ENCODE results near the gene RAB10.
A peak's percentile ranks its signal among the peaks of the same experiment; 100 is the strongest.
"Not testable (repeated sequence)": the region's sequence is repeated elsewhere in the genome, so short reads cannot be mapped to it uniquely, and the experiment has no call there.

Gene RAB10

DNA sequence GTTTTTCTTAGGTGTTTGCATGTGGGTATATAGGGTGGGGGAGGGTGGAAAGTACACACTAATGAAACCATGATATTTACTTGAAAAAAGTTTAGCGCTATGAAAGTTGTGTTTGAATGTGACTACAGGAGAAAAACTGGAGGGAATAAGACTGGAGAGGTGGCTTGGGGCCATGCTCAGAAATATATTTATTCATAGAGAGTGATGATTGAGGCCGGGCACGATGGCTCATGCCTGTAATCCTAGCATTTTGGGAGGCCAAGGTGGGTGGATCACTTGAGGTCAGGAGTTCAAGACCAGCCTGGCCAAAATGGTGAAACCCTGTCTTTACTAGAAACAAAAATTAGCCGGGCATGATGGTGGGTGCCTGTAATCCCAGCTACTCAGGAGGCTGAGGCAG lies 55.0 kb downstream of the RAB10 start:
- DNase-seq (ENCODE audit: low read depth): not testable (repeated sequence)

DNA sequence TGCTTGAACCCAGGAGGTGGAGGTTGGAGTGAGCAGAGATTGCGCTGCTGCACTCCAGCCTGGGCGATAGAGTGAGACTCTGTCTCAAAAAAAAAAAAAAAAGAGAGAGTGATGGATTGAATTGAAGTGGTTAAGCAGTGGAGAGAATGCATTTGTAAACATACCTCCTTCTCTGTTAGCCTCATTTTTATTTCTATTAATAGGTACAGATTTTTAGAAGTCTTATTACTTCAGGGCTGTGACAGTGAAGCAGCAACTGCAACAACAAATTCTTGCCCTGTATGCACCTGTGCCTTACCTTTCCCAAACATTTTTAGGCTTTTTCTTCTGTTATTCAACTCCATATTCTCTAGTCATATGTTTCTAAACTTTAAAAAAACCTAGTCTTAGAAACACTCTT lies 55.5 kb downstream of the RAB10 start:
- no peak for DNase-seq (ENCODE audit: low read depth)

DNA sequence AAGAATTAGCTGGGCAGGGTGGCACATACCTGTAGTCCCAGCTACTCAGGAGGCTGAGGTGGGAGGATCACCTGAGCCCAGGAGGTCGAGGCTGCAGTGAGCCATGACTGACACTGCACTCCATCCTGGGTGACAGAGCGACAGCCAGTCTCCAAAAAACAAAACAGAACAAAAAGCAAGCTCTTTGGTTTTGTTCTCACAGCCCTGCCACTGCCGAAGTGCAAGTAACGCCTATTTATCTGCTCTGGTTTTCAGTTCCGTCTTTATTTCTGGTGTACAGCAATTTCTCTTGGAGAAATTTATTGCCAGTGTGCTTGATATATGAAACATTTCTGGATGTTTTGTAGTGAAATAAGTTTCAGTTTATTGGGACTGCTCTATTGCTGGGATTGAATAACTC lies 61.9 kb downstream of the RAB10 start:
- DNase-seq (ENCODE audit: low read depth): no peak

DNA sequence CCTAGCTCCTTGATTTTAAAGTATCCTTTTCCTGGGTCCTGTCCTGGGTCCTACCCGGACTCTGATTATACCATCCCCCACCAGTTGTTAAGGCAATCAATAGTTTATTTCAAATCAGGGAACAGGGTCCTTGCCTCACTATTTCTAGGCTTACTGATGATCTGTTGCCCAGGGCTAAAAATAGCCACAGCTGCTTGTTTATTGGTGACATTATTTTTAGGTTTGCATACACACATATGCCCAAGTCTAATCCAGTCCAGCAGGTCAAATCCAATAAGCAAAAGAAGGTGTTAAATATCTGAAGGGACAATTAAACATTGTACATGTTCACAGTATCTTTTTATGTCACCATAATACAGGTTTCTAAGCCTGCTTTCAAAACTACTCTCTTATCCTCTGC lies 66.0 kb downstream of the RAB10 start:
- no peak for DNase-seq (ENCODE audit: low read depth)

DNA sequence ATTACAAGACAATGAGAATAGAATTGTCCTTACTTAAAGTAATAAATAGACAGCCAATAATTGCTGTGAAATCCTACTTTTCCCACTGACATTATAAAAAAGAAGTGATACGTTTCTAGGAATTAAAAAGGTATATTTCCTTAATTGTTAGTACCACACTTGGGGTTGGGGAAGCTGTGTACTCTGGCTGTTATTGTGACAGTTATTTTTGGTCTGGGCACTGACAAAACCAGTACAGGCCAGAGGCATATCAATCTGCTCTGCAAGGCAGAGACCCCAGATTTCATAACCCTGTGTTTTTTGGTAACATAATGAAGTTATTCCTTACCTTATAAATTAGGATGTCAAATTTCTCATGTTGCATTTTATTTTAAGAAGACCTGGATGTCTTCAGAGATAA lies 66.5 kb downstream of the RAB10 start:
- DNase-seq (ENCODE audit: low read depth): no peak

DNA sequence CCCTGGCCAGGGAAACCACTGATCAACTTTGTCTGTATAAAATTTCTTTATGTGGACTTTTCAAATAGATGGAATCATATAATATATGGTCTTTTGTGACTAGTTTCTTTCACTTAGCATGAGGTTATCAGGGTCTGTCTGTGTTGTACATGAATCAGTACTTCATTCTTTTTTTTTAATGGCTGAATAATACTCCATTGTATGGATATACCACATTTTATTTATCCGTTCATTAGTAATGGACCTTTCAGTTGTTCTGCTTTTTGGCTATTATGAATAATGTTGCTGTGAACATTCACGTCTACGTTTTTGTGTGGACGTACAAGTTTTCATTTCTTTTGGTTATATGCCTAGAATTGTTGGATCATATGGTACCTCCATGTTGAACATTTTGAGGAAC lies 69.9 kb downstream of the RAB10 start:
- DNase-seq (ENCODE audit: low read depth): no peak

DNA sequence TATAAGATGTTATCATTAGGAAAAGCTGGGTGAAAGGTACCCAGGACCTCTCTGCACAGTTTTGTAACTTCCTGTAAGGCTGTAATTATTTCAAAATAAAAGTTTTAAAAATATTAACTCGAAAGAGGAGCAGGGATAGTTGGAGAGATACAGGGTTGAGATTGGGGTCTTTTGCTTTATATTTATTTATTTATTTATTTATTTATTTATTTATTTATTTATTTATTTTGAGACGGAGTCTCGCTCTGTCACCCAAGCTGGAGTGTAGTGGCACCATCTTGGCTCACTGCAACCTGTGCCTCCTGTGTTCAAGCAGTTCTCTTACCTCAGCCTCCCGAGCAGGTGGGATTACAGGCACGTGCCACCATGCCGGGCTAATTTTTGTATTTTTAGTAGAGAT lies 74.8 kb downstream of the RAB10 start:
- DNase-seq (ENCODE audit: low read depth): not testable (repeated sequence)

DNA sequence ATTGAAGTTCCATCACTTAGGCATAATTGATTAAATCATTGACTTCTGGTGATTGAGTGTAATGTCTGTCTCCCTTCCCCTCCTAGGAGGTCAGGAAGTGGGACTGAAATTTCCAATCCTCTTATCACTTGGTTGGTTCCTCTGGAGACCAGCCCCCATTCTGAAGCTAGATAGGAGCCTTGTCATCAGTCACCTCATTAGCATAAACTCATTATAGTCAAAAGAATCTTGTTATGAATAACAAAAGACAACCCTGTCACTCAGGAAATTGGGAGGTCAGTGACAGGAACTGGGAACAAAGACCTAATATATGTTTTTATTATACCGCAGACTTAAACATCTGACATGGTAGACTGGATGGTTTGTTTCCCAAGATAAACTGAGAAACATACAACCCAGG lies 78.3 kb downstream of the RAB10 start:
- no peak for DNase-seq (ENCODE audit: low read depth)

DNA sequence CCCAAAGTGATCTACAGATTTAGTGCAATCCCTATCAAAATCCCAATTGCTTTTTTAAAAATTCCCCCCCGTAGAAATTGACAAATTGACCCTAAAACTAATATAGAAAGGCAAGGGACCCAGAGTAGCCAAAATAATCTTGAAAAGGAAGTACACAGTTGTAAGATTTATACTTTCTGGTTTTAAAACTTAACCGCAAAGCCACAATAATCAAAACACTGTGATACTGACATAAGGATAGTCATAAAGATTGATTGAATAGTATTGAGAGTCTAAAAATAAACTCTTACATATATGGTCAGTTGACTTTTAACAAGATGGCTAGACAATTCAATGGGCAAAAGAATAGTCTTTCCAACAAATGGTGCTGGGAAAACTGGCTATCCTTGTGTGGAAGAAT lies 80.3 kb downstream of the RAB10 start:
- DNase-seq (ENCODE audit: low read depth): no peak

DNA sequence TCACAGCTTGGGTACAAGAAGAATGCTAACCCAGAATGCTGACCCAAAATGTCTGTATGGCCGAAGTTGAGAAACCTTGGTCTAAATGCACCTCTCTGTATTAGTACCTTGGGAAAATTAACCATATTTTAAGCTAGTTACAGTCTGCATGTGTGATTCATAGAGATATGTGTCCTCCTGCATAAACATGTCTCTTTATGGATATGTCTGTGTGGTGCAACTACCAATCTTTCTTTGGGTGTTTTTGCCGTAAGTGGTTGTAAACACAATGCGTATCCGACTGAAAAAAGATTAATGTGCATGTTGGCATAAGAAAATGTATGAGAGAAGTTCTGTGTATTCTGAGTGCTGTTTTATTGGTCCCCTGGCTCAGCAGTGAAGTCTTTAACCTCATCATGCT lies 84.8 kb downstream of the RAB10 start:
- no peak for DNase-seq (ENCODE audit: low read depth)

DNA sequence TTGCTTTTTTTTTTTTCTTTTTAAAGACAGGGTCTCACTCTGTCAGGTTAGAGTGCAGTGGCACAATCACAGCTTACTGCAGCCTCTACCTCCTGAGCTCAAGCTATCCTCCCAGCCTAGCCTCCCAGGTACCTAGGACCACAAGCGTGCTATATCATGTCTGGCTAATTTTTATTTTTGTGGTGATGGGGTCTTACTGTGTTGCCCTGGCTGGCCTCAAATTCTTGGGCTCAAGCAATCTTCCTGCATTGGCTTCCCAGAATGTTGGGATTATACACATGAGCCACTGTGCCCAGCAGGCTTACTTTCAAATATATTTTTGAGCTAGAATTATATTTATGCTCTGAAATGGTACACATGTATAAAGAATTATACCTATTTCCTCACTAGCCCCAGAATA lies 85.6 kb downstream of the RAB10 start:
- DNase-seq (ENCODE audit: low read depth): no peak

DNA sequence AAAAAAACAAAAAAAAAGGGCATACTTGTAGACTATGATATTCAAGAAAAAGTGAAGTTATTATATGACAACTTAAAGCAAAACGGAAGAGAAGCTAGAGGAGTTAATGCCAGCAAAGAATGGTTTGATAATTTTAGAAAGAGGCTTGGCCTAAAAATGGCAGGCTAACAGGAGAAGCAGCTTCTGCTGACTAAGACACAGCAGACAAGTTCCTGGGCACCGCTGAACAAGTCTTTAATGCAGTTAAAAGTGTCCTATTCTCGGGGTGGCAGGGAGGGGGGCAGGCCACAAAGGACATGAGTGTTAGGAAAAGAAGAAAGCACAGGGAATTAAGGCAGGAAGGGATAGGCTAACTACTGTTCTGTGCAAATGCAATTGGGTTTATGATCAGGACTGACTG lies 88.7 kb downstream of the RAB10 start:
- DNase-seq (ENCODE audit: low read depth): no peak

DNA sequence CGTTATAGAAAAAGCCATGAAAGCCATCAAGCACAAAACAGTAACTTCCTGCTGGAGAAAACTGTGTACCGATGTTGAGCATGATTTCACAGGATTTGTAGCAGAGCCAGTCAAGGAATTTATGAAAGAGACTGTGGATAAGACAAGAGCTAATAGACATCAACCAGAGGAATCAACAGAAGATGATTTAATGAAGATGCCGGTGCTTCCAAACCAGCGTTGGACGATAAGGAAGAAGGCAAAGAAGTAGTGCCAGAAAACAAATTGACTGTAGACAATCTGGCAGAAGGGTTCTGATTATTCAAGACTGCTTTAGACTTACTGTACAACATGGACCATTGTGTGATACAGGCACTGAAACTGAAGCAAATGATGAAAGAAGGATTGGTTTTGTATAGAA lies 89.5 kb downstream of the RAB10 start:
- DNase-seq (ENCODE audit: low read depth): no peak

DNA sequence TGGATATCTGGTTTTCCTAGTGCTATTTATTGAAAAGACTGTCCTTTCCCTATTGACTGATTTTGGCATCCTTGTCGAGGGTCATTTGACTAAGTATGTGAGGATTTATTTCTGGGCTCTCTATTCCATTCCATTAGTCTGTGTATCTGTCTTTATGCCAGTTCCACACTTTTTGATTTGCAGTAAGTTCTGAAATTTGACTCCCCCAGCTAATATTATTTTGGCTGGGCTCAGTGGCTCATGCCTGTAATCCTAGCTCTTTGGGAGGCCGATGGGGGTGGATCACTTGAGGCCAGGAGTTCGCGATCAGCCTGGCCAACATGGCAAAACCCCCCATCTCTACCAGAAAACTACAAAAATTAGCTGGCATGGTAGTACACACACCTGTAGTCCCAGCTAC lies 92.2 kb downstream of the RAB10 start:
- DNase-seq (ENCODE audit: low read depth): no peak

DNA sequence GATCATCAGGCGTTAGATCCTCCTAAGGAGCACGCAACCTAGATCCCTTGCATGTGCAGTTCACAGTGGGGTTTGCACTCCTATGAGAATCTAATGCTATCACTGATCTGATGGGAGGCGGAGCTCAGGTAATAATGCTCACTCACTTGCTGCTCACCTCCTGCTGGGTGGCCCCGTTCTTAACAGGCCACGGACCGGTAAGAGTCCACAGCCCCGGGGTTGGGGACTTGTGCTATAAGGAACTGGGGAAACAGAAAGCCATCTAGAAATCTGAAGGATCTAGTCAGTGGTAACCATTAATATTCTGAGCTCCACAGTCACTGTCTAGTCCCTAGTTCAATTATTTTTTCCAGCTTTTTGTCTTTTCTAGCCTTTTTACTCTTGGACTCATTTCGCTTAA lies 94.3 kb downstream of the RAB10 start:
- no peak for DNase-seq (ENCODE audit: low read depth)

DNA sequence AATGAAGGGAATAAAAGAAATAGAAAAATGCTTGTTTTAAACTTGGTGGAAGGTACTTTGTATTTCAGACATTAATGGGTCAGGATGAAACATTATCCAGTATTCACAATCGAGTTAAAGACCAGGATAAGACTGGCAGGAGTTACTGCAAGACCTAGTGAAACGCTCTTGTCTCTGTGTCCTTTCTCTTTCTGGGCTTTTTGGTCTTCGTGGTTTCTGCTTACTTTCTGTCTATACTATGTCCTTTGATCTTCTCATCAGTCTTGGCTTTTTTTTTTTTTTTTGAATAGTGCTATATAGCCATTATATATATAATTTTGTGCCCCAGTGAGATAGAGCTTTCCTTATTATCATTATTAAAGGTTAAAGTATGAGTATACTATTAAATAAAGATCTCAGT lies 96.9 kb downstream of the RAB10 start:
- no peak for DNase-seq (ENCODE audit: low read depth)

DNA sequence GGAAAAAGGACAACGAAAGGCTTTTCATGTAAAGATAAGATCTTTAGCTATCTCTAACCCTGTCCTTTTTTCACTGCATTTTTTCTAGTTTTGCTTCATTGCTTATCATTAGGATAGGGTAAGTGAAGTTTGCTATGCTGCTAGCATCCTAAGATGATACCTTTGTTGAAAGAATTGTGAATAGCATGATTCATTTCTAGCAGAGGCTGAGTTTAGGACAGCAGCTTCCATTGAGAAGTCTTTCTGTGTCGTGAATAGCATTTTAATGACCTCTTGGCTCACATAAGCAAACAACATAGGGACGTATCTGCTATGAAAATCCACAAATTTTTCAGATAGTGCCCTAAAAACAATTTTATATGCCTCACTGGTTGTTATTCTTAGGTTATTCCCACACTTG lies 102.6 kb downstream of the RAB10 start:
- DNase-seq (ENCODE audit: low read depth): no peak

DNA sequence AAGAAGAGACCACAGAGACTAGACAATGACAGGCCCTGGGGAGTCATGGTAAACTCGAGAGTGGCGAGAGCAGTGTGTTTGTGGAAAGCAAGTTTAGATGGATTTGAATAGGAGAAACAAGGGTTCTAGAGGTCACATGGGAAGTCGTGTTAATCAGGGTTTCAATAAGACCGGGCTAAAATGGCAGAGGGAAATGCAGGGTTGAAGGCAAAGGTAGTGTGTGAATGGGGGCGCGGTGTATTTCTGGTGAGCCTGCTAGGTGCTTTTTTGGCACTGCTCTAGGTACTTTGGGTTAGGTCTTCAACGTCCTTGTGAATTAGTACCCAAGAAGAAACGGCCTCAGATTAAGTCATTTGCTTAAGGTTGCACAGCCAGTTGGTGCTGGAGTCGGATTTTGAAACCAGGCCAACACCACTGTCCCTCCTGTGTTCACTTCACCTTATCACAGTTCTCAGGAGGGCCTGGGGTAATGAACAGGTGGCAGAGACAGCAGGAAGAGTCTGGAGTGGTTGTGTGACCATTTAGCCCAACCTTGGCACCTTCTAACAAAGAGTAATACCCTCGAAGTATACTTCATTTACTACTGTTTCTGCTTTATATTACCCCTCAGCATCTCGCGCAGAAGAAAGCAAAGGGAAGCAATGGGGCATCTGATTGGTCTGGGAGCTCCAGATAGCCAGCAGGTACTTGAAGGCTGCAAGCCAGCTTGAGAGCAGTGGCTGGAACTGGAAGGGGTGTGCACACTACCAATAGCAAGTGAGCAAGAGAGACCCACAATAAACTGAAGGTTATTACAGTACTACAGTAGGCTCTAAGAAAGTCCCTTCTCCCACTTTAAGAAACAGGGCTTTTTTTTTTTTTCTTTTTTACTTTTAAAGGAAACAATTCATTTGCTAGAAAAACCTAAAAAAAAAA lies 105.6 kb downstream of the RAB10 start:
- no peak for DNase-seq (ENCODE audit: low read depth)

DNA sequence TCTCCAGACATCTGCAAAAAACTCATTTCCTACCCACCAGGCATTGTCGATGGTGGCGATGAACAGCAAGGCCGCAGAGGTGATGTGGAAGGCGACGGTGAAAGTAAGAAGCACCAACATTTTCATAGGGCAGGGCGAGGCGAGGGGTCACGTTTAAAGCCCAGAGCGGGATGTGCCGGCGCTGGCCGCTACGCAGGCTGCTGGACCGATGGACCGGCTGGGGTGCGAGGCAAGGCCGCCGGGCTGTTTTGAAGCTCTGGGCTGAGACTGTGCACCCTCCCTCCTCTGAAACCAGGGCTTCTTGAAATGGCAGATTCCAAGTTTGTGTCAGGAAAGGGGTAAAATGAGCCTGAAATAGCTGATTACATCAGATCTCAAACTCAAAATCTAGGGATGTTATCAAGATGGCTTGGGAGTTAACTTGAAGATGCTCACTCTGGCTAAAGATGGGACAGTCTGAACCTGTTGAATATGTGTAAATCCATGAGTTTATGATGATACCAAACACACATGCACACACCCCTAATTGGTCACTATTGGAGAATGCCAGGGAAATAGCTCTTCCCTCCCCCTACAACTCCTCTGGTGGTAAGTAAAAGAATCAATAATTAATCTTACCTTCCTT lies 107.4 kb downstream of the RAB10 start:
- DNase-seq (ENCODE audit: low read depth): no peak

DNA sequence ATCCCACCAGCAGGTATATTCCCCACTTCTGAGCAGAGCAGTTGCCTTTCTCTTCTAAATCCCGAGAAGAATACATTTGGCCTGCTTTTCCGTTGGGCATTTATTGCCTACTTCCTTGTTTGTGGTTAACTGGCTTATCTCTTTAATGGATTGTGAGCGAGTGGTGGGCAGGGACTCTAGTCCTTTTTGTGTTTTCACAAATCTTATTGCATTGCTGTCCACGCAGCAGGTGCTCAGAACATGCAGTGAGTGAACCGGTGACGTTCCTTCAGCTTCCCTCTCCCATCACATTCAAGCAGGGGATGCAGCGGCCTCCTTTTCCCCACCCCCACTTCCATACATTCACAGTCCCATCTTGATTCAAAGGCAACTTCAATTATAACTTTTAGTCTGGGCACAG lies 110.1 kb downstream of the RAB10 start:
- DNase-seq (ENCODE audit: low read depth): no peak

DNA sequence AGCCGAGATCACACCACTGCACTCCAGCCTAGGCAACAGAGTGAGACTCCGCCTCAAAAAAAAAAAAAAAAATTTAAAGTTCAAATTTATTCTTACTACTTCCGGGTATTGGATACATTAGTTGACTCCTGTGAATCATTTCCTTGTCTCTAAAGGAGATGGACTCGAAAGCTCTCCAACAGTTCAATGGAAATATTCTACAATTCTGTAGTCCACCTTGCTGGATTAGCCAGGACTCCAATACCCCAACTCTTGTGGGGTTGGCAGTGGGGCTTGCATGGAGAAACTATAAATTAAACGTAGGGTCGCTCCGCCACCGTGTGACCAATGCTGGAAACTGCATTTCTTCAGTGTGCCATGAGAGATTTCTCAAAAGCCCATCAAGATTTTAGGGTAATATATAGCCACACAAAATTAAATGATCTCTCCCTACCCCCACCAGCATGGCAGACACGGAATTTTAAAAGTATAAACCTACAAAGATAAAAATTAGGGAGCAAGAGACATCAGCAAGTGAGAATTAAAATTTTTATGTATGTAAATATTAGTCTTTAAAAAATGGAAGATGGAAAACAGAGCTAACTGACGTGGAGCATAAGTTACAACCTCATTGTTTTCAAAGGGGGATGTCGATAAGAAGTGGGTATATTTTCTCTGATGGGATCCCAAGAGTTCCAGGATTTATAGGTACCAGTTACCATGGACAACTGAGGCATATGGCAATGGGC lies 111.2 kb downstream of the RAB10 start:
- peak; percentile 44 for DNase-seq (ENCODE audit: low read depth)

DNA sequence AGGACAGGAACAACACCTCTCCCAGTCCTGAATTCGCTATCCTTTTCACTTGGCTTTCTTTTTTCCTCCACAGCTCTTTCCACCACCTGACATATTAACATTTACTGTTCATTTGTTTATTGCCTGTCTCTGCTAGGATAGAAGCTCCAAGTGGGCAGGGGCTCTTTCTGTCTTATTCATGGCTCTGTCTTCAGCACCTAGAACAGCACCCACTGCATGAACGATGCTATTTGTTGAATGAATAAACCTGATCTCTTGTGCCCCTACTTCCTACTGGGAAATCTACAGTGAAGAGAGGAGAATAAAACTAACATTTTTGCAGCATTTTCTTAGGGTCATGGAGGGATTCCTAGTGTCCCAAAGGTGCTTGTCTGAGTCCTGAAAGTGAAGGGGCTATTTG lies 114.6 kb downstream of the RAB10 start:
- DNase-seq (ENCODE audit: low read depth): no peak

DNA sequence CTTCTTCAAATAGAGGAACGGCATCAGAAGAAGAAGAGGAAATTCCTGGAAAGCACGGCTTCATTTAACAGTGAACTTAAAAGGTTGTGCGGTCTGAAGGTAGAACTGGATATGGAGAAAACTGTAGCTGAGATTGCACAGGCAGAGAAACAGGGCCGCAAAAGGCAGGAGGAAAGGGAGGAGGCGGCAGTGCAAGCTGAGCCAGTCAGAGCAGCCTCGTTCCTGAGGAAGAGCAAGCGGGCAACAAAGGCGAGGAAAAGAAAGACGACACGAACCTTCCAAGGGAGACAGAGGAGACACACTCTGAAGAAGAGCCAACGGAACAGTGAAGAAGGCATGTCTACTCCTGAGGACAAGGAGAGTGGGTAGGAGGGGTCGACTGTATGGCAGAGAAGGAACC lies 116.4 kb downstream of the RAB10 start:
- no peak for DNase-seq (ENCODE audit: low read depth)

Data from stimulated activated CD8-positive, alpha-beta memory T cell treated with anti-CD3 and anti-CD28 coated beads, Interleukin-7, amount 100 ng/mL, for 24 hours (primary cell).